CD4-positive, alpha-beta T cell treated with Interleukin-4 for 4 hours (primary cell): ENCODE data around the gene NIPAL4.

Experiments
- DNase-seq: peaks from one replicate; pipeline ENCODE4 v3.0.0-alpha.2; 2020

NIPAL4 gene

GRCh38 chr5:157518963-157519362, 59.0 kb downstream of the NIPAL4 start:
- no peak for DNase-seq

- DNase-seq = no peak
These were observed 59.7 kb downstream of the NIPAL4 start for GRCh38 chr5:157519579-157520253.

- no peak for DNase-seq
These were observed 61.1 kb downstream of the NIPAL4 start for GRCh38 chr5:157520911-157521703.

GRCh38 chr5:157521704-157522029, 61.7 kb downstream of the NIPAL4 start:
- DNase-seq = no peak

GRCh38 chr5:157523976-157524375, 64.0 kb downstream of the NIPAL4 start:
- no peak for DNase-seq
